Large intestine (tissue), 3 donors: ENCODE data around the gene DNAJB13. TPM values are rescaled to one million over a fixed set of nuclear protein-coding genes. Genes with fewer than 3 reads are reported as not detected.
A peak's percentile ranks its signal among the peaks of the same experiment; 100 is the strongest.

Experiments
- DNase-seq, 2 donors: peaks; one replicate each; pipeline versions ENCODE4 v3.0.0 to v3.0.0-alpha.2; 2013
- H3K27ac ChIP-seq: one replicate; pipeline ENCODE4 v1.5.1; 2013; ENCODE audit warnings: low read length
- H3K27me3 ChIP-seq: 2 replicates; pipeline ENCODE4 v1.6.1; 2013; ENCODE audit warnings: low read length; ENCODE audit not compliant: control insufficient read depth, insufficient read depth
- H3K36me3 ChIP-seq: 2 replicates; pipeline ENCODE4 v1.6.1; 2013; ENCODE audit warnings: low read length; ENCODE audit not compliant: control insufficient read depth, insufficient read depth
- H3K4me1 ChIP-seq: one replicate; pipeline ENCODE4 v1.6.1; 2013; ENCODE audit warnings: low read length; ENCODE audit not compliant: control insufficient read depth, insufficient read depth
- H3K4me3 ChIP-seq: one replicate; pipeline ENCODE4 v1.5.1; 2013; ENCODE audit warnings: low read length
- H3K9me3 ChIP-seq: one replicate; pipeline ENCODE4 v1.6.1; 2013; ENCODE audit warnings: mild to moderate bottlenecking, low read depth, low read length, moderate library complexity; ENCODE audit not compliant: control insufficient read depth
- WGBS: methylation state at CpG from one replicate; pipeline ENCODE4 v1.1.5; 2013; ENCODE audit warnings: low lambda C conversion rate; ENCODE audit not compliant: insufficient coverage; 5-methylcytosine and 5-hydroxymethylcytosine counted together
- polyA plus RNA-seq: library from polyadenylated mRNA; unstranded; fragments of 120-200 nt; gene quantifications from one replicate; pipeline ENCODE4 v1.2.1, GENCODE V29; 2013

Gene DNAJB13
- polyA plus RNA-seq, 1 donor = 0.22 TPM

DNA sequence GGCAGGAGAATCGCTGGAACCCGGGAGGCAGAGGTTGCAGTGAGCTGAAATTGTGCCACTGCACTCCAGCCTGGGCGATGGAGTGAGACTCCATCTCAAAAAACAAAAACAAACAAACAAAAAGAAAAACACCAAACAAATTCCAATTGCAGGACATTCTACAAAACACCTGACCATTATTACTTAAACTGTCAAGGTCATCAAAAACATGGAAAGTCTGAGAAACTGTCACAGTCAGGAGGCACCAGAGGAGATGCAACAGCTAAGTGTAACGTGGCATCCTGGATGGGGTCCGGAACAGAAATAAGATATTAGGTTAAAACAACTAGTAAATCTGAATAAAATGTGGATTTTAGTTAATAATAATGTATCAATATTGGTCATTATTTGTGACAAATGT is 914 bp upstream of the DNAJB13 start:
- no peak overlapping the region for H3K27ac ChIP-seq
- WGBS = 100% methylated on average over 2 of the region's 5 CpGs
- no peaks in the 10 kb centered on the region for H3K4me1 ChIP-seq
- peaks cover 5% of the 10 kb centered on the region for H3K9me3 ChIP-seq
- DNase-seq = no peak
- H3K36me3 ChIP-seq = no peaks in the 10 kb centered on the region
- no peaks in the 10 kb centered on the region for H3K27me3 ChIP-seq
- H3K4me3 ChIP-seq = no peak overlapping the region

DNA sequence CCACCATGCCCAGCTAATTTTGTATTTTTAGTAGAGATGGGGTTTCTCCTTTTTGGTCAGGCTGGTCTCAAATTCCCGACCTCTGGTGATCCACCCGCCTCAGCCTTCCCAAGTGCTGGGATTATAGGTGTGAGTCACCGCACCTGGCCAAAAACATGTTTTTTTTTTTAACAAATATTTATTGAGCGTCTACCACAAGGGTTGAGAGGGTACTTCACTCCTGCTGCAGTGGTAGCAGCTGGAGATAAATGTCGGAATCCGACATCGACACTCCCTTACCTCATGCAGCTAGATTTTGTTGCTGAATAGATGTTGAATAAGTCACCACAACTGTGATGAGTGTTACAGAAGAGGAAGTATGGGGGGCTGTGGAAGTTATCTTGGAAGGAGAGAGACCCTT is 971 bp downstream of the DNAJB13 start:
- no peaks in the 10 kb centered on the region for H3K4me1 ChIP-seq
- peaks cover 1% of the 10 kb centered on the region for H3K9me3 ChIP-seq
- peaks cover 1% of the 10 kb centered on the region for H3K27me3 ChIP-seq
- H3K4me3 ChIP-seq = no peak overlapping the region
- no peak for DNase-seq
- no peaks in the 10 kb centered on the region for H3K36me3 ChIP-seq
- no CpG with 5 or more reads among the region's 7 CpGs for WGBS
- H3K27ac ChIP-seq = no peak overlapping the region

DNA sequence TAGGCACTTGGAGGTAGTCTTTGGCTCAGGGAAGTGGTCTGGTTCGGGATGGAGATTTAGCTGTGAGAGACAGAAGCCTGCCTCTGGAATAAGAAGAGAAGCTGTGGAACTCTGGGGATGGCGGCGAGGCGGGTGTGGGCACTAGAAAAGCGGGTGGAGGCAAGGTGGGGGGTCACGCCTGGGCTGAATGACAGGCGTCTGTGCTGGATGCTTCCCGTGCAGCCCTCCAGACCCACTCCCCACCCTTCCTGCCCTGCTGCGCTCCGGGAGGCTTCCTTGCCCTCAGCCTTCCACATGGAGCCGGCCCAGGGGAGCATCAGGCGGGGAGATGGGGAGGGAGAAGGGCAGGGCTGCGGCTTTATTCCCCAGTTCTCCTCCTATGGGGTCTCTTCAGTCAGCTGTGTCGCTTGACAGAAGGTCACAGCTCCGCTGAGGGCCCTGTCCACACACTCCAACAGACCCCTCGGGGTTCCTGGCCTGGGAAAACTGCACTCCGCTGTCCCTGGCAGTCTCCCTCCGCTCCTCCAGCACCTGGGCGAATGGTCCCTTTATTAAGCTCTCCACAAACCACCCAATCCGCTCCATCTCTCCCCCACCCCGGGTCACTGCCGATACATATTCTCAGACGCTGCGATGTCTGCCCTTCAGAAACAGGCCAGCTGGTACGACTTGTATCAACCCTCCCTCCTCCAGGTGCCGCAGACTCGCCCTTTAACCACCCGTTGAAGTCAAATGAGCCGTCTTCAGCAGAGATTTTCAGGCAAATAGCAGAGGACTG is 6.2 kb downstream of the DNAJB13 start:
- Histone ChIP-seq H3K9me3 (no peaks in the 10 kb centered on the region), H3K27me3 (peaks cover 19% of the 10 kb centered on the region), H3K27ac (no peak overlapping the region), H3K4me1 (no peaks in the 10 kb centered on the region), H3K4me3 (no peak overlapping the region), H3K36me3 (no peaks in the 10 kb centered on the region)
- no CpG with 5 or more reads among the region's 29 CpGs for WGBS
- DNase-seq = no peak

DNA sequence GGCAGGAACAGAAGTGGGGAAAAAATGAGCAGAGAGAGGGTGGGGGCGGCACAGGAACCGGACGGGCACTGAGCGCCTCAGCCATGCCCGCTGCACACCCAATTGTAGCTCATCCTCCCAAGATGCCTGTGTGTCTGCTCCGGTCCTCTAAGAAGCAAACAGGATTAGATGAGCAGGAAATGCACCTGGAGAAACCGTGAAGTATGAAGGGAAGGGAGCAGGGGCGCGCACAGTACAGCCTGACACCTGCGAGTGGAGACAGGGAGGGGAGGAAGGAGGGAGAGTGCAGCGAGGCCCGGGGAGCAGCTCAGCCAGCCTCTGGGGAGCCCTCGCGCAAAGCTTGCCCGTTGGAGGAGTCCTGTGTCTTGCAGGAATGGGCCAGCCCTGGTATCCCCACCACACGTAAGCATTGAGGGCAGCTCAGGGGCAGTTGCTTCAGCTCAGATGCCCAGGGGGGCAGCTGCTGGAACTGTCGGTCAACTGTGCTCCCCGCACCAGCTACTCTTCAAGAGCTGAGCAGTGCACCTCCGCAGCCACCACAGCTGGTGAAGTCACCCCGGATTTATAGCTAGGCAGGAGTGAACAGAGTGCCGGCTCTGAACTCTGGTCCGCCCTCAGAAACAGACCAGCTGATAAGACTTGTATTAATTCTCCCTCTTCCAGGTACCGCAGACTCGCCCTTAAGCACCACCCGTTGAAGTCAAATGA is 7.0 kb downstream of the DNAJB13 start:
- H3K27me3 ChIP-seq = peaks cover 19% of the 10 kb centered on the region
- H3K4me1 ChIP-seq = no peaks in the 10 kb centered on the region
- H3K36me3 ChIP-seq = no peaks in the 10 kb centered on the region
- H3K4me3 ChIP-seq = no peak overlapping the region
- WGBS = no CpG with 5 or more reads among the region's 25 CpGs
- H3K9me3 ChIP-seq = no peaks in the 10 kb centered on the region
- peak; percentile 41 to 86 for DNase-seq
- no peak overlapping the region for H3K27ac ChIP-seq

DNA sequence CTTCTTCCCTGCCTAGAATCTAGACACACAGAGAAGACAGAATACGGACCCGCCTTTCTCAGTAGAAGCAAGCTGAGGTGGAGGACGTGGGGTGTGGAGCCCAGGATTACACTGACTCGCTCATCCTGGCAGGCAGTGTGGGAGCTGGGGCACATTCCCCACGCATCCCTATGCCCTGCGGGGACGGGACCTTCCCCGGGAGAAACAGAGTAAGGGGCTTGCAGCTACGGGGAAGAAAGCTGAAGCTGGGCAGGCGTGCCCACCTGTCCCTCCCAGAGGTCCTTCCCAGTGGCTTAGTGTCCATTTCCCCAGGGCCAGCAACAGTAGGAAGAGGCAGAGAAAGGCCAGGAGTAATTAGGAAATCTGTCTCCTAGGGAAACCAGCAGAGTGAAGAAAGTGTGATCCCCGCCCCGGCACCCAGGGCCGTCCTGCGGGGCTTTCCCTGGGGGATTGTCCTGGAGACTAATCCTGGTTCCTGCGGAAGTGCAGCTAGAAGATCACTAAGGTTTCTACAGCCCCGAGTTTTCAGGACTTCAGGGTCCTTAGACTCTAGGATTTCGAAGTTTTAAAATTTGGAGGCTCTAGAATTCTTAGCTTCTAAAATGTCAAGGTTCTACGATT is 7.8 kb downstream of the DNAJB13 start:
- Histone ChIP-seq H3K4me3 (no peak overlapping the region), H3K27me3 (peaks cover 19% of the 10 kb centered on the region), H3K36me3 (no peaks in the 10 kb centered on the region), H3K27ac (no peak overlapping the region), H3K9me3 (no peaks in the 10 kb centered on the region), H3K4me1 (no peaks in the 10 kb centered on the region)
- no CpG with 5 or more reads among the region's 18 CpGs for WGBS
- no peak for DNase-seq

DNA sequence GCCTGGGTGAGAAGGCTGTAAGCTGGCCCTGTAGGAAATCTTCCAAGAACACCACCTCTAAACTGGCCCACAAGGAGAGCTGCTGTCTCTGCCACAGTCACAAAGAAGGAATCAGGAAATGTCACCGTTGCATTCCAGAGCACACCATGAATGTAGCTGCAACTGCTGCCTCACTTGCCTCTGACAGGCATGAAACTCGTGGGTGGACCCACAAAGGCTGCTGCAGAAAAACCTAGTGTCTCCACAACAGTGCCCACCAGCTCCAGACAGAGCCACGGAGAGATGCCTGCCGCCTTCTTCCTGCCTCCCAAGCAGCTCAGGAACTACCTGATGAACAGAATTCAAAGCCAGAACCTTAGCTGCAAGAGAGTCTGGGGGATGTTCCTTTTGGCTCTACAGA is 10.5 kb downstream of the DNAJB13 start:
- Histone ChIP-seq H3K4me1 (no peaks in the 10 kb centered on the region), H3K36me3 (no peaks in the 10 kb centered on the region), H3K27me3 (peaks cover 21% of the 10 kb centered on the region), H3K9me3 (no peaks in the 10 kb centered on the region), H3K4me3 (no peak overlapping the region), H3K27ac (no peak overlapping the region)
- WGBS = no CpG with 5 or more reads among the region's 4 CpGs
- no peak for DNase-seq

DNA sequence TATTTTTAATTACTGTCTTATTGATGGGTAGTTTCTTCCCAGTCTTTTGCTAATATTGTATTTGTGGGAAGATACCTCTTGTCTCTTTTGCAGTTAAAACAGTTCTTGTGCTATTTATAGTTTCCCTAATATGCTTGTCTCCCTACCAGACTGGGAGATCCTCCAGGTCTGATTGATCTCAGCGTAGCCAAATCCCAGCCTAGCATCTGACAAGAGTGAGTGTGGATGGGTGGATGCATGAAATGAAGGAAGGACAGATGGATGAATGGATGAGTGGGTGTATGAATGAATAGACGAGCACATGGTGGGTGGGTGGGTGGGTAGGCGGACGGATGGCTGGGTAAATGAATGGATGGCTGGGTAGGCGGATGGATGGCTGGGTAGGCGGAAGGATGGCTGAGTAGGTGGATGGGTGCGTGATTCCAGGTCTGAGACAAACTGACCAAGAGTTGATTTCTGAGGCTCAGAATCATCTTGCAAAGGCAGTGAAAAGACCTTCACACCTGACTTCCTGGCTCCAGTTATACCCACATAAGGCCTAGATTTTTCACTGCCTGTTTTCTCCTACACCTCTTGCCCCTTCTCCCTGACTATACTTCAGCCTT is 11.4 kb downstream of the DNAJB13 start:
- Histone ChIP-seq H3K4me3 (no peak overlapping the region), H3K4me1 (no peaks in the 10 kb centered on the region), H3K27ac (no peak overlapping the region), H3K9me3 (no peaks in the 10 kb centered on the region), H3K27me3 (peaks cover 16% of the 10 kb centered on the region), H3K36me3 (no peaks in the 10 kb centered on the region)
- no peak for DNase-seq
- WGBS = no CpG with 5 or more reads among the region's 7 CpGs

DNA sequence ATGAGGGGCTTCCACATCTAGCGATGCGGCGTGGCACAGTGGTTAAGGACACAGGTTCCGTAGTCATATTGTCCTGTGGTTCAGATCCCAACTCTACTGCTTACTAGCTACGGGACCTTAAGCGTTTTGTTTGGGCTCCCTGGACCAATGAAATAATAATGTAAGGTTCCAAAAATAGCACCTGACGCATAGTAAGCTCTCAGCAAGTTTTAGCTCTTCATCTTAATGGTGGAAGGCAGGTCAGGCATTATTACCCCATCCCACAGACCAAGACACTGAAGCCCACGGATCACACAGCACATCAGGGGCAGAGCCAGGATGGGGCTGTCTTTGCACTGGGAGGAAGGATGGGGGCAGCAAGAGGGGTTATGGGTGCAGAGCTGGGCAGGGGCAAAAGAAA is 13.0 kb downstream of the DNAJB13 start:
- no peaks in the 10 kb centered on the region for H3K36me3 ChIP-seq
- no peak overlapping the region for H3K27ac ChIP-seq
- no peak overlapping the region for H3K4me3 ChIP-seq
- no CpG with 5 or more reads among the region's 8 CpGs for WGBS
- no peaks in the 10 kb centered on the region for H3K9me3 ChIP-seq
- no peaks in the 10 kb centered on the region for H3K4me1 ChIP-seq
- DNase-seq = no peak
- H3K27me3 ChIP-seq = peaks cover 5% of the 10 kb centered on the region

DNA sequence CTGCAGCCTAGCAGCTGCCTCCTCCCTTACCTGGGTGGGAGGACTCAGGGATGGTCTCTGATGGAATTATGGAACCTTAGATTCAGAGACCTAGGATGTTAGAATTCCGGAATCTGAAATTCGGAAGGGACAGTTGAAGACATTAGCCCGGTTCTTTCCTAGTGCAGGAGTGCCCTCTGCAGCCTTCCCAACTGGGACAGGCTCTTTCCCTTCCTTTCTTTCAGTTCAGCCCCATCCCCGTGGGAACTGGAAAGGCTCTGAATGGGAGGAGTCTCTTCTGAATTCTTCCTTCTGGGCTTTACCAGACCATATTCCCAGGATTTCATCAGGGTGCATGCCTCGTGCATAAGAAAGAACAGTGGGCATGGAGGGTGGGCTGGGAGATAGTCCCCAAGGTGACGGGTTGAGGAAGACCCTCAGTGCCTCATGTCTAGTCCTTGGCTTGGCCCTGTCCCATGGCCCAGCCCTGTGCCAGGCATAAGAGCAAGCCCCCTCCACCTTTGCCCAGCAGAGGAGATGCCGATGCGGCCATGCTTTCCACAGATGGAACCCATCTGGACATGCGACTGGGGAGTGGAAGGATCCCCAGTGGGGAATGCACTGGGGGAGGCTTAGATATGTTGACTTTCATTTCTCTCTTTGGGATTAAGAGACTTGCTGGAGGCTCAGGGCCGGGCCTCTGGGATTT is 14.4 kb downstream of the DNAJB13 start:
- Histone ChIP-seq H3K27me3 (peaks cover 2% of the 10 kb centered on the region), H3K36me3 (no peaks in the 10 kb centered on the region), H3K4me1 (no peaks in the 10 kb centered on the region), H3K9me3 (no peaks in the 10 kb centered on the region), H3K27ac (no peak overlapping the region), H3K4me3 (no peak overlapping the region)
- WGBS = 30% methylated on average over 2 of the region's 10 CpGs
- DNase-seq = no peak

DNA sequence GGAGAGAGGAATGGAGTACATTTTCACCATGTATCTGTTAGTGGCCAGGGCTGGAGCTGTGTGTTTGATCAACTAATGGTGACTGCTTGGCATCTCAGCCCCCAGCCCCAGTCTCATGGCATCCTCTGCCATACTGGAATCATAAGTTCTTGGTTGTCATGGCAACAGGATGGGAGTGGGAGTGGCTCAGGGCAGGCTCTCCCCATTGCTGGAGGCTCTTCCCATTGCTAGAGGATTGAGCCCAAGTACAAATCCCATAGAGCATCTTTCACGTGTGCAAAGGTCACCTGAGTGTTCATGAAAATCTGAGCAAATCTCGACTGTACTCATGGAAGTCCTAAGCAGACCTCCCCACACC is 14.9 kb downstream of the DNAJB13 start:
- no peak overlapping the region for H3K4me3 ChIP-seq
- H3K9me3 ChIP-seq = no peaks in the 10 kb centered on the region
- no CpG with 5 or more reads among the region's 2 CpGs for WGBS
- no peaks in the 10 kb centered on the region for H3K4me1 ChIP-seq
- no peaks in the 10 kb centered on the region for H3K36me3 ChIP-seq
- H3K27ac ChIP-seq = no peak overlapping the region
- H3K27me3 ChIP-seq = peaks cover 2% of the 10 kb centered on the region
- DNase-seq = no peak
